CD4-positive, alpha-beta T cell treated with Interleukin-15 for 1 hour (primary cell): ENCODE results near the gene ZNF366.

Experiments used
- DNase-seq: peaks from one replicate; pipeline ENCODE4 v3.0.0-alpha.2; 2020

ZNF366 gene

GRCh38 chr5:72518001-72518683 lies 10.9 kb upstream of the ZNF366 start:
- peak; percentile 42 for DNase-seq

DNA sequence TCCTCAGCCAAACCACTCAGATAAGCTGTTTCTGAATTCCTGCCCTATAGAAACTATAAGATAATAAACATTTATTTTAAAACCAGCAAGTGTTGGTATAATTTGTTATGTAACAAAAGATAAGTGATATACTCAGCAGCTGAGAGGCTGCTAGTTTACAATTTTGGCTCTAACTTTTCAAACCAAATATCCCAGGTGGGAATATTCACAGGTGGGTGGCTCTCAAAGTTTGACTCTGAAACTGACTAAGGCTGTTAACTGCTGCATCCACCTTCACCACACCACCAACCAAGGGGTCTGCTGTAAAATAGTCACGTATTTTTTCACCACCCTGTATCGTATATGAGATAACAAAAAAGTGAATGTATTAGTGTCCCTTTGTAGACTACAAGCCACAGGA lies 9.7 kb upstream of the ZNF366 start:
- no peak for DNase-seq

GRCh38 chr5:72515211-72515610 lies 8.0 kb upstream of the ZNF366 start:
- no peak for DNase-seq

GRCh38 chr5:72512593-72512860 lies 5.3 kb upstream of the ZNF366 start:
- DNase-seq, result no peak

- no peak for DNase-seq
Measured at GRCh38 chr5:72511774-72512592, 4.8 kb upstream of the ZNF366 start.

DNA sequence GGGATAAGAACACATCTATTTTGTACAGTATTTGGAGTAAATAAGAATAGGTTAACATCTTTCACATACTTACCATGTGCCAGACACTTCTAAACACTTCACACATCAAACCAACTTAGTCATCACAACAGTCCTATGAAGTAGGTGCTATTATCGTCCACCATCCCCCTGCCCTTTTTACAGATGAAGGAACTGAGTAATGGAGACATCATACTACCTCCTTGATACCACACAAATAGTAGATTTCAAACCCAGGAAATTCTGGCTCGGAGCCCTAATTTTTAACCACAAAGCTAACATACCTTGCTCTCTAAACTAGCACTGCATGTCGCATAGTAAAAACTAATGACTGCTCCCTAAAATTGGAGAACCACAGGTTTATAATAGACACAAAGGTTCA lies 4.2 kb upstream of the ZNF366 start:
- no peak for DNase-seq

DNA sequence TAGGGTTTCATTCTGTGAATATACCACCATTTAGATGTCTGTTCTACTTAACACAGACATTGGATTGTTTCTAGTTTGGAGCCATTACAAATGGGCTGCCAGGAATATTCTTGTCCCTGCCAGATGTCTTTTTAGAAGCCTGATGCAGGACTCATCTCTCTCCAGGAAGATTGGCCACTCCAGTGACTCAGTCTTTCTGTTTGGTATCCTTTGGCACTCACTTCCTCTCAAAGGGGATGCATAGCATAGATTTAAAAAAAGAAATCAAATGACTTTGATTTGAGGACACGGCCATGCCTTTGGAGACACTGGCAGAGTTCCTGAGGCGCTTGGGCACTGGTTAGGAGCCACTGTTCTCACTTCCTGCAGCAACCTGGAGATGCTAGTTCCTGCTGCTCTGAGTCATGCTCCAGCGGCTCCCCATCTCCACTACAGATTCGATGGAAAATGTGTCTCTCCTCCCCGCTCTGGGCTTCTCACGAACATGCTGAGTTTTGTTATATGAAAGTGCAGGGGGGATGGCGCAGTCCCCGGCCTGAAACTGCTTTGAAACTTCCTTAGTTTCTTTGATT lies 3.5 kb upstream of the ZNF366 start:
- peak; percentile 19 for DNase-seq

DNA sequence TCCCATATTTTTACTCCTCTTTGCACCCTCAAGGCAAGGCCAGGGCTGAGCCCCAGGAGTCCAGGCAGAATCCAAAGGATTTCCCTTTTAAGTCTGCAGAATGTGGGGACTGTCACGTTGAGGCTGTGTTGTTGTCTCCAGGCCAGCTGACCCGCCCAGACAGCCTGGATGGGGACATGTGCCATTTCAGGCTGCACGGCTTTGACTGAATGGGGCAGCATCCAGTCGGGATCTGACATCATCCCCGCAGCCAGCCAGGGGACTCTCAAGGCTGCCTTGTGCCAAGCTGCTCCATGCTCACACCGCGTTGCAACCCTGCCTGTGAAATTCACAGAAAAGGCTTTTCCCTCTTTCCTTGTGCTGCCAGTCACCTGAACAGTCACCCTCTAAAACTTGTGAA lies 2.2 kb upstream of the ZNF366 start:
- DNase-seq, result no peak

DNA sequence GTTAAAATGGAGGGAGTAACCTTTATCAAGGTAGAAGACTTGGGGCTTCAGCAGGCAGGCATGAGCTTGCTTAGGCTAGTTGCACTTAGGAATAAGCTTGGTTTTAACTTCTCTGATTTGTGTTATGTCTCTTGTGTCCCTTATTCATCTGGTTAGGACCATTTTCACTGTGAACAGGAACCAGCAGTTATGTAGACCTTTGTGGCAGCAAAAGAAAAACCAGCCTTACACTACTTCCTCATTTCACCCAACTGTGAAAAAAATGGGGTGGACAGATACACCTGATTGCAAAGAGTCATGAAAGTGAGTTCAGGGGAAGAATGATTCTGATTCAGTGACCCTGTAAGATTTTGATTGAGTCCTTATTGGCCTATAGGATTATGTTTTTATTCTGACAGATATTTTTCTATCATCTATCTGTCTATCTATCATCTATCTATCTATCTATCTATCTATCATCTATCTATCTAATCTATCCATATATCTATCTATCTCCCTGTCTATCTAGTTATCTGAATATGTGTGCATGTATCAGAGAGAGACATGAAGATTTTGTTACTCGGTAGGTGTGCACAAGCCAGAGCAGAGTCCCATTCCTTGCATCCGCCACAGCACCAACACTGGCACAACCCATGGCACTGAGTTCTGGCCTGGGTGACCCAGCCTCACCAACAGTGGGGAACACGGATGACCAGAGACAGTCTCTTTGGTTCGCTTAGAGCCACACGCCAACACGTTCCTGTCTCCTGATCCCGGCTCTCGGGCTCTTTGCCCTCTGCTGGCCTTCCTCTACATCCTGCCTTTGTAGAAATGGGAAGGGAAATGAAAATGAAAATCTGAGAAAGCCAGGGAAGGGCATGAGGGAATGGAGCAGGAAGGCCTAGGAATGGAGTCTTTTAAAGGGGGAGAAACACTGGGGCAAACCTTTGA lies 1.3 kb upstream of the ZNF366 start:
- DNase-seq, result no peak

GRCh38 chr5:72507907-72508238 lies 663 bp upstream of the ZNF366 start:
- no peak for DNase-seq

- DNase-seq, result no peak
Measured at GRCh38 chr5:72506158-72506549, 1.1 kb downstream of the ZNF366 start.

GRCh38 chr5:72505539-72506157 lies 1.6 kb downstream of the ZNF366 start:
- no peak for DNase-seq

- DNase-seq, result no peak
Measured at GRCh38 chr5:72505016-72505415, 2.2 kb downstream of the ZNF366 start.

DNA sequence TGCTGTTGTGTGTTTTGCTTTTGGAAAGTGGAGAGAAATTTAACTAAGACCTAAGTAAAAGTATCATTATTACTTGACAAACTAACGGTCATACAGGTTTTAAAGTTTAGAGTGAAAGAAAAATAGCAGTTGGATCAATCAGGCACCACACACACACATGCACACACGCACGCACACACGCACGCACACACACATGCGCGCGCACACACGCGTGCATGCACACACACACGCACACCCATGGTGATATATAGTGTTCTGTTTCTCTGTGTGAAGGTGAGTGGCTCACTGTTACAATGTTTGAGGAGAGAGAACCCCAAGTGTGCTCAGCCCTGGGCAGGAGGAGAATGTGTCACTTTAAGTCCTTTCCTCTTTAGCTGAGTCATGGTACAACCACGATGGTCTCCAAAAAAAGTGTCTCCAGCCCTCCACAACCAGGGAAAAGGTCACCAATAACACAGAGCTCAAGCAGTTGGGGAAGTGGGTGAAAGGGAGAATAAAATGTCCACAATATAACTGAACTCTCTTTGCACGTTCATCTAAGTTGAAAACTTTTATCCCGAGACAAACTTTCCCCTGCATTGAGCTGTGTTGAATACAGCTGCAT lies 3.2 kb downstream of the ZNF366 start:
- DNase-seq, result no peak

DNA sequence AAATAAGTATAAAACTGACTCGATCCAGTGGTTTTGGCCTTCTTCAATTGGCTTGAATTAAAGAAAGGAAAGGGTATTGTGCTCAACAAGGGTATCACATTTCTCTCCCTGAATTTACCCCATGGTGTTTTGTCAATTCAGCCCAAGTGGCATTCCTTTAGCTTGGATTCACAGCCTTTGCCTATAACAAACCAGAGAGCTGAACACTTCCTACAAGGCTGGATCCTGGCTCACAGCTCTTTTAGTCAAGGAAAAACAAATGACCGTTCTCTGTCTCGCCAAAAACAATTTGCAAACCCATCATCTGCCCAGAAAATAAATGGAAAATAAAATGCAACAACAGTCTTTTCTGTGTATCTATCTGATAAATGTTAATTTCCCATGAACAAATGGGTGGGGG lies 5.7 kb downstream of the ZNF366 start:
- no peak for DNase-seq

DNA sequence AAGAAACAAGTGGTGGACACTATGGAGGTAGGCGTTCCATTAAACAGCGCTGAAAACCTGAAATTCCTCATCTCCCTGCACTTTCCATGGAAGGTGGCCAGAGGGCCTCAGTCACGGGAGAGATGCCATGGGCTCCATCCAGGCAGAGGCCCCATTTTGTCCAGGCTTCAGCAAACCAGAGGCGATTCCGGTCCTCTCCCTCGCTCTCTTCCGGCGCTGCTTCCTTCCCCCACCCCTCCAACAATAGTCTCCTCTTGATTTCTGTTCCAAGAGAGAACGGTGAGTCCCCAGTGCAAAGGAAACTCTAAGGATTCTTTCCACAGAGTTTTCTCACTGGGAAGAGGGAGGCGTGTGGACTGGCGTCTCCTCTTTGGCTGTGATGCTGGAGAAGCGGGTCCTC lies 7.5 kb downstream of the ZNF366 start:
- DNase-seq, result no peak

DNA sequence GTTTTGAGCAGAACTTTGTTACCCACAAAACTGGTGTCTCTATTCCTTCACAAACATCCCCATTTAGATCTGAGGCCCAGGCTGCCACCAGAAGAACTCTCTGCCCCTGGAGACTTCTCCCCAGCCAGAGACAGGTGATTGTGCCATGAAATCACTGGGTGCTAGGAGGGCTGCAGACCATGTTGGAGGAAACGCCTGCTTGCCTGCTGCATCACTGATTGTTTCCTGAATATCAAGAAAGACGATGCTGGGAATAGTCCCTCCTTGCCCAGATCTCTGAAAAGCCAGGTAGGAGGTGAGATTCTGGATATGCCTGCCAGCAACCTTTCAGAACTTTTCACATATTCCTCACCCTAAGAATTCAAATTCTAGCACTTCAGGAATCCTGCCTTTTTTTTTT lies 8.1 kb downstream of the ZNF366 start:
- DNase-seq, result no peak

GRCh38 chr5:72498284-72498683 lies 8.9 kb downstream of the ZNF366 start:
- DNase-seq, result no peak

DNA sequence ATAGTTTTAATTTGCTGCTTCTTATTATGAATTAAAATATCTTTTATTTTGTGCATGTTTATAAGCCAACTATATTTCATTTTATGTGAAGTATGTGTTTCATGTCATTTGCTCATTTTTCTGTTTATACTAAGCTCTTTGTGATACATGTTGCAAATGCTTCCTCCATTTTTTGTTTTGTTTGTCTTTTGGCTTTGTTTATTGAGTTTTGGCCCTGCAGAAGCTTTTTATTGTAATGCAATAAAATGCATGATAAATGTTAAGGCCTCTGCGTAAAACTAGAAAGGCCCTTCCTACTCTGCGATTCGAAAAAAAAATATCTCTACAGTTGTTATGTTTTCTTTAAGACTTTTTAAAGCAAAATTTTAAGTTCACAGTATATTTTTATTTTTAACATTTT lies 9.4 kb downstream of the ZNF366 start:
- DNase-seq, result no peak

GRCh38 chr5:72495410-72495809 lies 11.8 kb downstream of the ZNF366 start:
- DNase-seq, result no peak

GRCh38 chr5:72494623-72495124 lies 12.5 kb downstream of the ZNF366 start:
- DNase-seq, result no peak

DNA sequence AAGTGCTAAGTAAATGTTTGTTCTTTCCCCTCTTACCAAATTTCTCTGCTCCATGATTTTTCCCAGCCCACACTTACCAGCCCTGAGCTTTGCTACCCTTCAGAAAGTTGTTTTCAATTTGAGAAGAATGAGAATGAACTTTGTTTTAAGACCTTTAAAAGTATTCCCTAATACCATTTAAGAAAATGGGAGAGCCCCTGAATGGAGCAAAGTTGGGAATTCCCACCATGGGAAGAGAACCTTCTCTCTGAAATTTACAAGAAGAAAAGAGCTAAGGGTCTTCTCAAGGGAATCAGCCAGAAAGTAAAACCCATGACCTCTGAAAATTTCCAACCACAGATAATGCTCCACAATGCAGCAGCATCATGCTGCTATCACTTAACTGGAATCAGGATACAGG lies 17.7 kb downstream of the ZNF366 start:
- no peak for DNase-seq
